Breast epithelium (tissue), 4 donors: ENCODE results near the gene LINC00237. TPM values are rescaled to one million over a fixed set of nuclear protein-coding genes. Genes with fewer than 3 reads are reported as not detected.

Experiments used
- DNase-seq, 2 donors: peaks; one replicate each; pipeline ENCODE4 v3.0.0-alpha.2; 2019; ENCODE audit warnings: low spot score in 2 of 2
- H3K27ac ChIP-seq, 2 donors: fragments of 200-600 bp; sonication (generic) in 1 of 2; one replicate each; pipeline ENCODE4 v1.5.1; 2016 to 2019; ENCODE audit warnings: mild to moderate bottlenecking in 1 of 2
- H3K27me3 ChIP-seq, 2 donors: fragments of 200-600 bp; sonication (generic) in 1 of 2; one replicate each; pipeline versions ENCODE4 v1.5.1 to v1.6.0; 2017 to 2019; ENCODE audit warnings: control low read depth in 1 of 2, mild to moderate bottlenecking in 1 of 2
- H3K36me3 ChIP-seq: fragments of 200-600 bp; one replicate; pipeline ENCODE4 v1.5.1; 2019
- H3K4me1 ChIP-seq, 2 donors: fragments of 200-600 bp; sonication (generic); one replicate each; pipeline ENCODE4 v1.5.1; 2016 to 2019; ENCODE audit warnings: control low read depth in 1 of 2
- H3K4me3 ChIP-seq, 3 donors: fragments of 200-600 bp; sonication (generic); 1 replicate in 2 of 3; 2 replicates in 1 of 3; pipeline ENCODE4 v1.5.1; 2016 to 2019; ENCODE audit warnings: mild to moderate bottlenecking in 3 of 3, moderate library complexity in 2 of 3
- H3K9me3 ChIP-seq, 2 donors: fragments of 200-600 bp; sonication (generic) in 1 of 2; one replicate each; pipeline ENCODE4 v1.5.1; 2016 to 2019; ENCODE audit warnings: control low read depth in 1 of 2
- CTCF ChIP-seq, 3 donors: fragments of 450-650 bp; IDR thresholded peaks; one replicate each; pipeline ENCODE4 v1.5.1; 2016 to 2017; ENCODE audit warnings: antibody characterized with exemption in 3 of 3, mild to moderate bottlenecking in 3 of 3, moderate library complexity in 3 of 3
- POLR2A ChIP-seq: fragments of 450-650 bp; IDR thresholded peaks from one replicate; pipeline ENCODE4 v1.6.1; 2016; ENCODE audit warnings: antibody characterized with exemption, mild to moderate bottlenecking, moderate library complexity
- POLR2AphosphoS5 ChIP-seq, 3 donors: sonication (generic); formaldehyde crosslinking; IDR thresholded peaks; one replicate each; pipeline ENCODE4 v1.6.1; 2017; ENCODE audit warnings: antibody characterized with exemption in 3 of 3
- intact Hi-C: fragments of 100-400 bp; cut with DNase I; formaldehyde crosslinking; loops from one replicate; pipeline ENCODE4 v1.15.1; 2023; ENCODE audit warnings: low total_unique reads
- total RNA-seq, 3 donors: library from RNA; depleted of rRNA; stranded (reverse); fragments of >200 nt; gene quantifications; one replicate each; pipeline ENCODE4 v1.1.0, GENCODE V29; 2016

The LINC00237 gene
- total RNA-seq, 3 donors from 2014 or later: not detected

GRCh38 chr20:21102603-21103311, 3.4 kb downstream of the LINC00237 start:
- peak overlapping the region; percentile 40 to 56 (median 42) for H3K4me3 ChIP-seq
- TF ChIP-seq POLR2AphosphoS5 (IDR thresholded peaks at IDR 0.05) (no peak), CTCF (IDR thresholded peaks at IDR 0.05) (no peak), POLR2A (no peak)
- peaks cover 9 to 99% of the 10 kb centered on the region in 2 donors for H3K27me3 ChIP-seq
- no peaks in the 10 kb centered on the region for H3K9me3 ChIP-seq
- no peak for DNase-seq
- intact Hi-C loops: no loop called here
- H3K4me1 ChIP-seq: peaks cover 0 to 17% of the 10 kb centered on the region in 2 donors
- no peaks in the 10 kb centered on the region for H3K36me3 ChIP-seq
- H3K27ac ChIP-seq: no peak overlapping the region

- DNase-seq: no peak
- Histone ChIP-seq H3K4me1 (peaks cover 0 to 17% of the 10 kb centered on the region in 2 donors), H3K27me3 (peaks cover 9 to 95% of the 10 kb centered on the region in 2 donors), H3K36me3 (no peaks in the 10 kb centered on the region), H3K27ac (no peak overlapping the region), H3K9me3 (no peaks in the 10 kb centered on the region), H3K4me3 (peak overlapping the region; percentile 40 to 56 (median 42))
- no peak for TF ChIP-seq POLR2AphosphoS5 (IDR thresholded peaks at IDR 0.05)
- TF ChIP-seq CTCF (IDR thresholded peaks at IDR 0.05): no peak
- TF ChIP-seq POLR2A: no peak
- intact Hi-C loops: no loop called here
These were observed 4.1 kb downstream of the LINC00237 start for GRCh38 chr20:21101932-21102575.

- Histone ChIP-seq H3K27ac (no peak overlapping the region), H3K27me3 (peaks cover 9 to 95% of the 10 kb centered on the region in 2 donors), H3K4me3 (peak overlapping the region; percentile 40 to 56 (median 42)), H3K4me1 (peaks cover 0 to 17% of the 10 kb centered on the region in 2 donors), H3K9me3 (no peaks in the 10 kb centered on the region), H3K36me3 (no peaks in the 10 kb centered on the region)
- intact Hi-C loops: no loop called here
- DNase-seq: no peak
- TF ChIP-seq POLR2AphosphoS5 (IDR thresholded peaks at IDR 0.05) (no peak), CTCF (IDR thresholded peaks at IDR 0.05) (no peak), POLR2A (no peak)
These were observed 4.7 kb downstream of the LINC00237 start for GRCh38 chr20:21101453-21101931.

GRCh38 chr20:21100578-21101452, 5.3 kb downstream of the LINC00237 start:
- no peak for TF ChIP-seq CTCF (IDR thresholded peaks at IDR 0.05)
- Histone ChIP-seq H3K27me3 (peaks cover 9 to 91% of the 10 kb centered on the region in 2 donors), H3K9me3 (no peaks in the 10 kb centered on the region), H3K27ac (no peak overlapping the region), H3K36me3 (no peaks in the 10 kb centered on the region), H3K4me3 (peak overlapping the region; percentile 40 to 56 (median 42)), H3K4me1 (peaks cover 0 to 13% of the 10 kb centered on the region in 2 donors)
- no peak for DNase-seq
- intact Hi-C loops: no loop called here
